Smooth muscle cell (in vitro differentiated cells): ENCODE data around the gene SLC40A1. TPM values are rescaled to one million over a fixed set of nuclear protein-coding genes. Genes with fewer than 3 reads are reported as not detected.

ENCODE experiments used
- DNase-seq: peaks from one replicate; lab custom pipeline; 2025; ENCODE audit not compliant: unreplicated experiment; lab: John Stamatoyannopoulos, UW
- H2AFZ ChIP-seq: fragments of 200-600 bp; sonication (generic); 2 replicates; pipeline ENCODE4 v1.6.0; 2016; ENCODE audit warnings: antibody characterized with exemption, low read depth, mild to moderate bottlenecking
- H3F3A ChIP-seq: fragments of 200-600 bp; sonication (generic); 2 replicates; pipeline ENCODE4 v1.6.0; 2017; ENCODE audit warnings: antibody characterized with exemption, low read depth
- H3K27ac ChIP-seq: fragments of 200-600 bp; sonication (generic); 2 replicates; pipeline ENCODE4 v1.5.1; 2016; ENCODE audit warnings: low read depth, mild to moderate bottlenecking
- H3K27me3 ChIP-seq: fragments of 200-600 bp; sonication (generic); 2 replicates; pipeline ENCODE4 v1.6.1; 2016; ENCODE audit warnings: low read depth, mild to moderate bottlenecking
- H3K36me3 ChIP-seq: fragments of 200-600 bp; sonication (generic); 2 replicates; pipeline ENCODE4 v1.5.1; 2016; ENCODE audit warnings: low read depth
- H3K4me1 ChIP-seq: fragments of 200-600 bp; sonication (generic); 2 replicates; pipeline ENCODE4 v1.5.1; 2016; ENCODE audit warnings: low read depth
- H3K4me2 ChIP-seq: fragments of 200-600 bp; sonication (generic); 2 replicates; pipeline ENCODE4 v1.6.0; 2016; ENCODE audit warnings: mild to moderate bottlenecking
- H3K4me3 ChIP-seq: fragments of 200-600 bp; sonication (generic); 2 replicates; pipeline ENCODE4 v1.5.1; 2016; ENCODE audit warnings: mild to moderate bottlenecking
- H3K79me2 ChIP-seq: fragments of 200-600 bp; sonication (generic); 2 replicates; pipeline ENCODE4 v1.6.0; 2016; ENCODE audit warnings: low read depth, mild to moderate bottlenecking
- H3K9ac ChIP-seq: fragments of 200-600 bp; sonication (generic); 2 replicates; pipeline ENCODE4 v1.6.0; 2016; ENCODE audit warnings: low read depth
- H3K9me3 ChIP-seq: fragments of 200-600 bp; sonication (generic); replicated peaks from 2 replicates; pipeline ENCODE4 v1.5.1; 2016; ENCODE audit warnings: low read depth
- H4K20me1 ChIP-seq: fragments of 200-600 bp; sonication (generic); 2 replicates; pipeline ENCODE4 v1.6.0; 2016; ENCODE audit warnings: low read depth
- CTCF ChIP-seq: fragments of 200-600 bp; sonication (generic); IDR thresholded peaks from 2 replicates; pipeline ENCODE4 v1.5.1; 2017; ENCODE audit warnings: borderline replicate concordance, mild to moderate bottlenecking, antibody characterized with exemption; ENCODE audit not compliant: insufficient read depth, poor library complexity, severe bottlenecking
- WGBS: methylation state at CpG from one replicate; pipeline ENCODE4 v1.1.7; 2016; ENCODE audit warnings: low lambda C conversion rate; 5-methylcytosine and 5-hydroxymethylcytosine counted together
- polyA plus RNA-seq: library from polyadenylated mRNA; unstranded; fragments of >200 nt; fragmentation: Nextera tagmentation; extraction: Ambion mirVana; gene quantifications from 2 replicates; pipeline ENCODE4 v1.2.1, GENCODE V29; 2016
- total RNA-seq: library from RNA; depleted of rRNA; stranded (reverse); fragments of >200 nt; gene quantifications from 2 replicates; pipeline ENCODE4 v1.2.3, GENCODE V29; 2014

The SLC40A1 gene
- total and polyA plus RNA-seq, 2 experiments from 2014 or later: 8.7 to 10.5 TPM

GRCh38 chr2:189519631-189520387 is 60.8 kb downstream of the SLC40A1 start:
- Histone ChIP-seq H3K27ac (no peak overlapping the region), H3K9me3 (no peaks in the 10 kb centered on the region), H3K4me2 (no peak overlapping the region), H3K4me3 (no peak overlapping the region), H3F3A (no peaks in the 10 kb centered on the region), H3K9ac (no peak overlapping the region), H4K20me1 (no peaks in the 10 kb centered on the region), H3K4me1 (no peaks in the 10 kb centered on the region), H3K36me3 (no peaks in the 10 kb centered on the region), H2AFZ (peak overlapping the region; percentile 61), H3K27me3 (no peaks in the 10 kb centered on the region), H3K79me2 (no peaks in the 10 kb centered on the region)
- no peak for DNase-seq
- WGBS: 67% methylated on average over 6 of the region's 6 CpGs
- TF ChIP-seq CTCF: no peak

- no peaks in the 10 kb centered on the region for H3K36me3 ChIP-seq
- H4K20me1 ChIP-seq: no peaks in the 10 kb centered on the region
- no peaks in the 10 kb centered on the region for H3K9me3 ChIP-seq
- no peak for TF ChIP-seq CTCF
- no peaks in the 10 kb centered on the region for H3K4me1 ChIP-seq
- no peak for DNase-seq
- H3K9ac ChIP-seq: no peak overlapping the region
- no peak overlapping the region for H3K27ac ChIP-seq
- 64% methylated on average over 6 of the region's 6 CpGs for WGBS
- no peaks in the 10 kb centered on the region for H3K27me3 ChIP-seq
- H3K79me2 ChIP-seq: no peaks in the 10 kb centered on the region
- H2AFZ ChIP-seq: no peak overlapping the region
- H3K4me3 ChIP-seq: no peak overlapping the region
- no peak overlapping the region for H3K4me2 ChIP-seq
- no peaks in the 10 kb centered on the region for H3F3A ChIP-seq
Measured at GRCh38 chr2:189517847-189518535, 62.6 kb downstream of the SLC40A1 start.

GRCh38 chr2:189516546-189516945 is 64.0 kb downstream of the SLC40A1 start:
- H2AFZ ChIP-seq: no peak overlapping the region
- no peak overlapping the region for H3K4me3 ChIP-seq
- no peaks in the 10 kb centered on the region for H3K79me2 ChIP-seq
- no peaks in the 10 kb centered on the region for H4K20me1 ChIP-seq
- H3F3A ChIP-seq: no peaks in the 10 kb centered on the region
- no peak overlapping the region for H3K4me2 ChIP-seq
- H3K27me3 ChIP-seq: no peaks in the 10 kb centered on the region
- no peak for DNase-seq
- H3K9ac ChIP-seq: no peak overlapping the region
- no peaks in the 10 kb centered on the region for H3K4me1 ChIP-seq
- H3K9me3 ChIP-seq: no peaks in the 10 kb centered on the region
- H3K27ac ChIP-seq: no peak overlapping the region
- 77% methylated on average over 3 of the region's 3 CpGs for WGBS
- no peak for TF ChIP-seq CTCF
- no peaks in the 10 kb centered on the region for H3K36me3 ChIP-seq

- no peak for DNase-seq
- Histone ChIP-seq H3K4me1 (no peaks in the 10 kb centered on the region), H4K20me1 (no peaks in the 10 kb centered on the region), H3F3A (no peaks in the 10 kb centered on the region), H3K9me3 (no peaks in the 10 kb centered on the region), H3K9ac (no peak overlapping the region), H3K4me2 (no peak overlapping the region), H3K36me3 (no peaks in the 10 kb centered on the region), H3K27ac (no peak overlapping the region), H3K4me3 (no peak overlapping the region), H3K27me3 (no peaks in the 10 kb centered on the region), H3K79me2 (no peaks in the 10 kb centered on the region), H2AFZ (no peak overlapping the region)
- TF ChIP-seq CTCF: no peak
- WGBS: 89% methylated on average over 1 of the region's 1 CpG
Measured at GRCh38 chr2:189515264-189515663, 65.3 kb downstream of the SLC40A1 start.
